ENCODE data around the gene NRARP. TPM values are rescaled to one million over a fixed set of nuclear protein-coding genes. Genes with fewer than 3 reads are reported as not detected.

NRARP gene
- total and polyA plus RNA-seq, 2 of the 13 experiments (the other 11 are each of a cell fraction or from before 2014, with no cell fraction given), result 0.22 to 0.46 TPM

DNA sequence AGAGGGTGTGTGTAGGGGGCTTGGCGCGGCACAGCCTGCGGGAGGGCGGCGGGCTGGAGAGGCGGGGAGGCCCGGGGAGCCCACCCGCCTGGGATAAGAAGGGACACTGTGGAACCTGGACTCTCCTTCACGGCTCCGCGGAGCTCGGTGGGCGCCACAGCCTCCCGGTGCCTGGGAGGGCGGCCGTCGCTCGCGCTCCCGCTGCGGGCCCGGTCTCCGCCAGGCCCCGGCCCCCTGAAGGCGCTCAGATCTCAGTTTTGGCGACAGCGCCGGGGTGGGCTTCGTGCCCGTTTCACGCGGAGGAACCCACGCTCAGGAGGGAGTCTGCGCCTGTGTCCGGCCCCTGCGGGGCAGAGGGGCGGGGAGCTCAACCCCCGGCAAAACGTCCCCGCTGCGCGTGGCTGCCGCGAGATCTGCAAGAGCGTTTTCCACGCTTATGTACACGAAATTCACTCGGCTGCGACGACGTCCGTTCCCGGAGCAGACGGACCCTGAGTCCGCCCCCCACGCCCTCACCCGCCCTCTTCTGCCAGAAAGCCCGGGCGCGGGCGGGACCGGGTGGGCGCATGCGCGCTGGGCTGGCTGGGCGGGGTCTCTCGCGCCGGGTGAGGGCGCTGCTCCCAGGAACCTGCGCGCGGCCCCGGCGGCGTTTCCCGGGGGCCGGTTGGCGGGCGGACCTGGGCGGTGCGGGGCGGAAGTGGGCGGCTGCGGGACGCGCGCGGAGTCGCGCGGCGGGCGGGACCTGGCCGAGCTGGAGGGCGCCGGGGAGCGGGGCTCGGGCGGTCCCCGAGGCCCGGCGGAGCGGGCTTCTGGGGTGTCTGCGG, 47.2 kb downstream of the NRARP start, which contains the start of gene NELFB (continued):
- TF ChIP-seq, protein P1, sequence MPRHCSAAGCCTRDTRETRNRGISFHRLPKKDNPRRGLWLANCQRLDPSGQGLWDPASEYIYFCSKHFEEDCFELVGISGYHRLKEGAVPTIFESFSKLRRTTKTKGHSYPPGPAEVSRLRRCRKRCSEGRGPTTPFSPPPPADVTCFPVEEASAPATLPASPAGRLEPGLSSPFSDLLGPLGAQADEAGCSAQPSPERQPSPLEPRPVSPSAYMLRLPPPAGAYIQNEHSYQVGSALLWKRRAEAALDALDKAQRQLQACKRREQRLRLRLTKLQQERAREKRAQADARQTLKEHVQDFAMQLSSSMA (CRISPR knock-in tag; IDR thresholded peaks at IDR 0.05), result no peak
- TF ChIP-seq HHEX (CRISPR knock-in tag; IDR thresholded peaks at IDR 0.05) (no peak), JDP2 (CRISPR knock-in tag; IDR thresholded peaks at IDR 0.05; ENCODE audit: borderline replicate concordance) (peak; percentile 63; the same call in 1 of the 2 replicates), MEIS1 (CRISPR knock-in tag; IDR thresholded peaks at IDR 0.05; ENCODE audit: borderline replicate concordance) (no peak), PCBP2 (optimal IDR thresholded peaks at IDR 0.05; ENCODE audit: low read depth, low read length, poor library complexity, severe bottlenecking) (no peak), ATF7-NPFF (CRISPR knock-in tag; IDR thresholded peaks at IDR 0.05; ENCODE audit: low read depth) (peak; percentile 72; the same call in 1 of the 2 replicates), ZFP36L1 (CRISPR knock-in tag; IDR thresholded peaks at IDR 0.05) (0 out of 2 replicates have a peak, but pooled peaks have one; percentile 28), RBAK (CRISPR knock-in tag; IDR thresholded peaks at IDR 0.05) (no peak), ZNF841 (CRISPR knock-in tag; IDR thresholded peaks at IDR 0.05; ENCODE audit: borderline replicate concordance) (peak; percentile 79), HNRNPH1 (optimal IDR thresholded peaks at IDR 0.05; ENCODE audit: low read depth, low read length) (peak; percentile 94), RAD21 (CRISPR knock-in tag; IDR thresholded peaks at IDR 0.05) (peak; percentile 45; the same call in 1 of the 2 replicates), NFATC3 (CRISPR knock-in tag; IDR thresholded peaks at IDR 0.05) (no peak), NR3C1 (CRISPR knock-in tag; IDR thresholded peaks at IDR 0.05) (no peak), ASH2L (IDR thresholded peaks at IDR 0.05; ENCODE audit: insufficient read length, low read depth, low read length) (no peak), SIX4 (CRISPR knock-in tag; IDR thresholded peaks at IDR 0.05) (no peak)
- TF ChIP-seq, protein P2, sequence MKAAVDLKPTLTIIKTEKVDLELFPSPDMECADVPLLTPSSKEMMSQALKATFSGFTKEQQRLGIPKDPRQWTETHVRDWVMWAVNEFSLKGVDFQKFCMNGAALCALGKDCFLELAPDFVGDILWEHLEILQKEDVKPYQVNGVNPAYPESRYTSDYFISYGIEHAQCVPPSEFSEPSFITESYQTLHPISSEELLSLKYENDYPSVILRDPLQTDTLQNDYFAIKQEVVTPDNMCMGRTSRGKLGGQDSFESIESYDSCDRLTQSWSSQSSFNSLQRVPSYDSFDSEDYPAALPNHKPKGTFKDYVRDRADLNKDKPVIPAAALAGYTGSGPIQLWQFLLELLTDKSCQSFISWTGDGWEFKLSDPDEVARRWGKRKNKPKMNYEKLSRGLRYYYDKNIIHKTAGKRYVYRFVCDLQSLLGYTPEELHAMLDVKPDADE (CRISPR knock-in tag; IDR thresholded peaks at IDR 0.05), result no peak
- TF ChIP-seq, protein P3, sequence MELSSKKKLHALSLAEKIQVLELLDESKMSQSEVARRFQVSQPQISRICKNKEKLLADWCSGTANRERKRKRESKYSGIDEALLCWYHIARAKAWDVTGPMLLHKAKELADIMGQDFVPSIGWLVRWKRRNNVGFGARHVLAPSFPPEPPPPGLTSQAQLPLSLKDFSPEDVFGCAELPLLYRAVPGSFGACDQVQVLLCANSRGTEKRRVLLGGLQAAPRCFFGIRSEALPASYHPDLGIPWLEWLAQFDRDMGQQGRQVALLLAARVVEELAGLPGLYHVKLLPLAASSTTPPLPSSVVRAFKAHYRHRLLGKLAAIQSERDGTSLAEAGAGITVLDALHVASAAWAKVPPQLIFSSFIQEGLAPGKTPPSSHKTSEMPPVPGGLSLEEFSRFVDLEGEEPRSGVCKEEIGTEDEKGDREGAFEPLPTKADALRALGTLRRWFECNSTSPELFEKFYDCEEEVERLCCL (CRISPR knock-in tag; IDR thresholded peaks at IDR 0.05; ENCODE audit: borderline replicate concordance), result no peak
- TF ChIP-seq, protein P4, sequence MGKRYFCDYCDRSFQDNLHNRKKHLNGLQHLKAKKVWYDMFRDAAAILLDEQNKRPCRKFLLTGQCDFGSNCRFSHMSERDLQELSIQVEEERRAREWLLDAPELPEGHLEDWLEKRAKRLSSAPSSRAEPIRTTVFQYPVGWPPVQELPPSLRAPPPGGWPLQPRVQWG (CRISPR knock-in tag; IDR thresholded peaks at IDR 0.05; ENCODE audit: borderline replicate concordance, low read depth), result no peak
- TF ChIP-seq, protein P5, sequence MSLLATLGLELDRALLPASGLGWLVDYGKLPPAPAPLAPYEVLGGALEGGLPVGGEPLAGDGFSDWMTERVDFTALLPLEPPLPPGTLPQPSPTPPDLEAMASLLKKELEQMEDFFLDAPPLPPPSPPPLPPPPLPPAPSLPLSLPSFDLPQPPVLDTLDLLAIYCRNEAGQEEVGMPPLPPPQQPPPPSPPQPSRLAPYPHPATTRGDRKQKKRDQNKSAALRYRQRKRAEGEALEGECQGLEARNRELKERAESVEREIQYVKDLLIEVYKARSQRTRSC (CRISPR knock-in tag; IDR thresholded peaks at IDR 0.05; ENCODE audit: low read depth), result no peak
- TF ChIP-seq, protein P6, sequence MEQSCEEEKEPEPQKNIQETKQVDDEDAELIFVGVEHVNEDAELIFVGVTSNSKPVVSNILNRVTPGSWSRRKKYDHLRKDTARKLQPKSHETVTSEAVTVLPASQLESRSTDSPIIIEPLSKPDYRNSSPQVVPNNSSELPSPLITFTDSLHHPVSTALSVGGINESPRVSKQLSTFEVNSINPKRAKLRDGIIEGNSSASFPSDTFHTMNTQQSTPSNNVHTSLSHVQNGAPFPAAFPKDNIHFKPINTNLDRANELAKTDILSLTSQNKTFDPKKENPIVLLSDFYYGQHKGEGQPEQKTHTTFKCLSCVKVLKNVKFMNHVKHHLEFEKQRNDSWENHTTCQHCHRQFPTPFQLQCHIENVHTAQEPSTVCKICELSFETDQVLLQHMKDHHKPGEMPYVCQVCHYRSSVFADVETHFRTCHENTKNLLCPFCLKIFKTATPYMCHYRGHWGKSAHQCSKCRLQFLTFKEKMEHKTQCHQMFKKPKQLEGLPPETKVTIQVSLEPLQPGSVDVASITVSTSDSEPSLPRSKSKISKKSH (CRISPR knock-in tag; IDR thresholded peaks at IDR 0.05; ENCODE audit: borderline replicate concordance), result no peak
- TF ChIP-seq, protein P7, sequence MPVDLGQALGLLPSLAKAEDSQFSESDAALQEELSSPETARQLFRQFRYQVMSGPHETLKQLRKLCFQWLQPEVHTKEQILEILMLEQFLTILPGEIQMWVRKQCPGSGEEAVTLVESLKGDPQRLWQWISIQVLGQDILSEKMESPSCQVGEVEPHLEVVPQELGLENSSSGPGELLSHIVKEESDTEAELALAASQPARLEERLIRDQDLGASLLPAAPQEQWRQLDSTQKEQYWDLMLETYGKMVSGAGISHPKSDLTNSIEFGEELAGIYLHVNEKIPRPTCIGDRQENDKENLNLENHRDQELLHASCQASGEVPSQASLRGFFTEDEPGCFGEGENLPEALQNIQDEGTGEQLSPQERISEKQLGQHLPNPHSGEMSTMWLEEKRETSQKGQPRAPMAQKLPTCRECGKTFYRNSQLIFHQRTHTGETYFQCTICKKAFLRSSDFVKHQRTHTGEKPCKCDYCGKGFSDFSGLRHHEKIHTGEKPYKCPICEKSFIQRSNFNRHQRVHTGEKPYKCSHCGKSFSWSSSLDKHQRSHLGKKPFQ (CRISPR knock-in tag; IDR thresholded peaks at IDR 0.05; ENCODE audit: insufficient replicate concordance), result peak; percentile 86
